SH-SY5Y (cell line): ENCODE results near the gene DOCK7.

Source experiments
- GATA2 ChIP-seq: IDR thresholded peaks from 2 replicates; pipeline ENCODE4 v1.6.1; 2011; ENCODE audit warnings: mild to moderate bottlenecking, low read depth, low read length
- GATA3 ChIP-seq: IDR thresholded peaks from 2 replicates; pipeline ENCODE4 v1.6.1; 2011; ENCODE audit warnings: low read depth, mild to moderate bottlenecking, low read length, moderate library complexity

DNA sequence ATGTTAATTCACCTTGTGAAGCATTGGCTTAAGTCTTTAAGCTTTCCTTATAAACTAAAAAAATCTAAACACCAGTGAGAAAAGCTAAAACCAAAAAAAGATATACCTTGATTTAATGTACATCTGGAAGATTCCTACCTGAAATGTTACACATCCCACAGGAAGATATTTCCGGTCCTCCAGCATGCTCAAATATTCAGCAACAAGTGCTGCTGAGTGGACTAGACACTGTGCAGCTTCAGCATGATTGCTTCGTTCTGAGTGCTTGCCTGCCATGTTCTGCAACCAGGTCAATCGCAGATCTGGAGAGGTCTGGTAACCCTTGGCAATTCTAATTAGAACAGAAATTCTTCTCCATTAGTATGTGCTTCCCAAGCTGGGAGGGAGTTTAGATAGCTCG is 194.0 kb downstream of the DOCK7 start:
- no peak for TF ChIP-seq GATA3
- TF ChIP-seq GATA2 = no peak
